Activated CD8-positive, alpha-beta T cell treated with anti-CD3 and anti-CD28 coated beads for 36 hours (primary cell): ENCODE measurements around the gene FGF14. TPM values are rescaled to one million over a fixed set of nuclear protein-coding genes. Genes with fewer than 3 reads are reported as not detected.

Experiments used
- ATAC-seq: fragments of 200-7000 bp; cut with Tn5 transposase; one replicate; pipeline ENCODE4 v1.10.0; 2021; ENCODE audit warnings: mild to moderate bottlenecking, moderate library complexity
- CTCF ChIA-PET: fragments of 350-600 bp; sonication (Branson Sonifier 250); formaldehyde crosslinking; loops from one replicate; lab custom pipeline; 2021; ENCODE audit warnings: antibody characterized with exemption; lab: Charles Lee
- POLR2A ChIA-PET: fragments of 350-600 bp; sonication (Branson Sonifier 250); formaldehyde crosslinking; loops from one replicate; lab custom pipeline; 2021; ENCODE audit warnings: antibody characterized with exemption; lab: Charles Lee
- DNase-seq: peaks from one replicate; pipeline ENCODE4 v3.0.0-alpha.2; 2020
- H3K27ac Mint-ChIP-seq: one replicate; pipeline ENCODE4 v1.8.0; 2021; ENCODE audit warnings: mild to moderate bottlenecking, mixed read lengths
- H3K27me3 Mint-ChIP-seq: one replicate; pipeline ENCODE4 v1.8.0; 2021; ENCODE audit warnings: mixed read lengths
- H3K36me3 Mint-ChIP-seq: one replicate; pipeline ENCODE4 v1.8.0; 2021; ENCODE audit warnings: low read depth, mixed read lengths
- H3K4me1 Mint-ChIP-seq: one replicate; pipeline ENCODE4 v1.8.0; 2021; ENCODE audit warnings: low read depth, mixed read lengths
- H3K4me3 Mint-ChIP-seq: one replicate; pipeline ENCODE4 v1.8.0; 2021; ENCODE audit warnings: mild to moderate bottlenecking, moderate library complexity, mixed read lengths
- H3K9me3 Mint-ChIP-seq: one replicate; pipeline ENCODE4 v1.8.0; 2021; ENCODE audit warnings: mixed read lengths
- CTCF ChIP-seq: fragments of 200-600 bp; IDR thresholded peaks from one replicate; pipeline ENCODE4 v1.8.0; 2022; ENCODE audit warnings: antibody characterized with exemption, mild to moderate bottlenecking
- intact Hi-C: fragments of 100-400 bp; cut with micrococcal nuclease; formaldehyde crosslinking; loops from one replicate; pipeline ENCODE4 v1.10.0; 2022
- total RNA-seq, 2 experiments: library from RNA; stranded (reverse); gene quantifications; one replicate each; pipeline ENCODE4 v1.2.3, GENCODE V29; 2021

The FGF14 gene
- total RNA-seq, 2 experiments from 2014 or later, result not detected

DNA sequence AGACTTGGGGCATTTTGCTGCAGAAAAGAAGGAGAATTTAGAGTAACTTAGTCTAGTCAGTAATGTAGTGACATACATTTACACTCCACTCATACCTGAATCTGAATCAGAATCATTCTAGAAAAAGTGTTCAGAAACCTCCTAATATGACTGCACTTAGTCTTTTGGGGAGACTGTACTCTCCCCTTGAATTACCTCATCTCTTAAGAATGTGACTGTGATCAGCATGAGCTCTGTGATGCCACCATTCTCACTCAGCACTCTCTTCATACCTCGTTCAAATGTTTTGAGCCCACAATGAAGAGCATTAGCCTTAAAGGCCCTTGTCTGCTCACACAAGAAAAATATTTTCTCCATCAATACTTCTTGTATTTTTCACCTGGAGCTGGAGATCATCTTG is 229.4 kb downstream of the FGF14 start:
- ATAC-seq (no peak), DNase-seq (no peak)
- H3K27ac Mint-ChIP-seq, result no peak overlapping the region
- intact Hi-C loops, result no loop called here
- no peaks in the 10 kb centered on the region for H3K4me1 Mint-ChIP-seq
- H3K9me3 Mint-ChIP-seq, result no peaks in the 10 kb centered on the region
- H3K36me3 Mint-ChIP-seq, result no peaks in the 10 kb centered on the region
- H3K27me3 Mint-ChIP-seq, result no peaks in the 10 kb centered on the region
- ChIA-PET POLR2A (no interaction called here), CTCF (no interaction called here)
- H3K4me3 Mint-ChIP-seq, result no peak overlapping the region
- TF ChIP-seq CTCF, result no peak

GRCh38 chr13:102170305-102170704 is 231.5 kb downstream of the FGF14 start:
- no peak for DNase-seq
- no peaks in the 10 kb centered on the region for H3K9me3 Mint-ChIP-seq
- ChIA-PET CTCF (no interaction called here), POLR2A (no interaction called here)
- ATAC-seq, result no peak
- H3K27me3 Mint-ChIP-seq, result peaks cover 3% of the 10 kb centered on the region
- no peak overlapping the region for H3K4me3 Mint-ChIP-seq
- H3K4me1 Mint-ChIP-seq, result no peaks in the 10 kb centered on the region
- no peaks in the 10 kb centered on the region for H3K36me3 Mint-ChIP-seq
- H3K27ac Mint-ChIP-seq, result no peak overlapping the region
- TF ChIP-seq CTCF, result no peak
- intact Hi-C loops, result no loop called here

GRCh38 chr13:102169471-102170015 is 232.3 kb downstream of the FGF14 start:
- ChIA-PET POLR2A (no interaction called here), CTCF (no interaction called here)
- no peak overlapping the region for H3K27ac Mint-ChIP-seq
- ATAC-seq (no peak), DNase-seq (no peak)
- no peak for TF ChIP-seq CTCF
- intact Hi-C loops, result no loop called here
- H3K9me3 Mint-ChIP-seq, result peaks cover 2% of the 10 kb centered on the region
- H3K4me3 Mint-ChIP-seq, result no peak overlapping the region
- H3K36me3 Mint-ChIP-seq, result no peaks in the 10 kb centered on the region
- no peaks in the 10 kb centered on the region for H3K4me1 Mint-ChIP-seq
- H3K27me3 Mint-ChIP-seq, result peaks cover 3% of the 10 kb centered on the region

- Mint-ChIP-seq H3K27ac (no peak overlapping the region), H3K4me3 (no peak overlapping the region), H3K36me3 (no peaks in the 10 kb centered on the region), H3K27me3 (no peaks in the 10 kb centered on the region), H3K9me3 (no peaks in the 10 kb centered on the region), H3K4me1 (no peaks in the 10 kb centered on the region)
- POLR2A ChIA-PET, result no interaction called here
- TF ChIP-seq CTCF, result no peak
- ATAC-seq, result no peak
- intact Hi-C loops, result no loop called here
- no peak for DNase-seq
- CTCF ChIA-PET, result interaction anchor here (1.4 kb wide), 2 partner anchors 10 to 11 kb away, joined by 3 to 4 read pairs; no protein-coding TSS in a partner anchor
Measured at GRCh38 chr13:102152790-102153189, 249.1 kb downstream of the FGF14 start.

- intact Hi-C loops, result no loop called here
- DNase-seq (no peak), ATAC-seq (no peak)
- H3K4me1 Mint-ChIP-seq, result no peaks in the 10 kb centered on the region
- ChIA-PET POLR2A (no interaction called here), CTCF (no interaction called here)
- H3K27ac Mint-ChIP-seq, result no peak overlapping the region
- no peaks in the 10 kb centered on the region for H3K9me3 Mint-ChIP-seq
- TF ChIP-seq CTCF, result no peak
- no peak overlapping the region for H3K4me3 Mint-ChIP-seq
- H3K36me3 Mint-ChIP-seq, result no peaks in the 10 kb centered on the region
- no peaks in the 10 kb centered on the region for H3K27me3 Mint-ChIP-seq
Measured at GRCh38 chr13:102147353-102147752, 254.5 kb downstream of the FGF14 start.
